Gastroesophageal sphincter (tissue), 4 donors: ENCODE results near the gene PDGFA. TPM values are rescaled to one million over a fixed set of nuclear protein-coding genes. Genes with fewer than 3 reads are reported as not detected.

Source experiments
- ATAC-seq: fragments of 150-250 bp; one replicate; pipeline ENCODE4 v1.9.1; 2016; ENCODE audit warnings: mild to moderate bottlenecking, moderate library complexity
- H3K27ac ChIP-seq, 4 donors: fragments of 200-600 bp; sonication (generic) in 3 of 4; 1 replicate in 3 of 4; 2 replicates in 1 of 4; pipeline ENCODE4 v1.5.1; 2016 to 2019
- H3K27me3 ChIP-seq: fragments of 200-600 bp; sonication (generic); one replicate; pipeline ENCODE4 v1.5.1; 2019
- H3K36me3 ChIP-seq, 2 donors: fragments of 200-600 bp; sonication (generic); one replicate each; pipeline ENCODE4 v1.5.1; 2019; ENCODE audit warnings: control low read depth in 1 of 2
- H3K4me1 ChIP-seq, 3 donors: fragments of 200-600 bp; sonication (generic); 1 replicate in 2 of 3; 2 replicates in 1 of 3; pipeline ENCODE4 v1.5.1; 2016 to 2019; ENCODE audit warnings: control low read depth in 2 of 3
- H3K4me3 ChIP-seq, 2 donors: fragments of 200-600 bp; sonication (generic); one replicate each; pipeline ENCODE4 v1.5.1; 2019; ENCODE audit warnings: mild to moderate bottlenecking in 1 of 2, moderate library complexity in 1 of 2
- H3K9me3 ChIP-seq, 3 donors: fragments of 200-600 bp; sonication (generic); one replicate each; pipeline ENCODE4 v1.5.1; 2017 to 2019; ENCODE audit warnings: control low read depth in 2 of 3
- CTCF ChIP-seq, 4 experiments: fragments of 200-600 bp in 2 of 4; fragments of 450-650 bp in 2 of 4; sonication (generic) in 1 of 4; IDR thresholded peaks; one replicate each; pipeline ENCODE4 v1.5.1; 2017 to 2019; ENCODE audit warnings: antibody characterized with exemption in 4 of 4, mild to moderate bottlenecking in 2 of 4, moderate library complexity in 2 of 4
- EP300 ChIP-seq: sonication (generic); formaldehyde crosslinking; IDR thresholded peaks from one replicate; pipeline ENCODE4 v1.6.1; 2017; ENCODE audit warnings: antibody characterized with exemption, mild to moderate bottlenecking
- POLR2A ChIP-seq, 2 donors: fragments of 450-650 bp; IDR thresholded peaks; one replicate each; pipeline ENCODE4 v1.6.1; 2017; ENCODE audit warnings: antibody characterized with exemption in 2 of 2, mild to moderate bottlenecking in 2 of 2, moderate library complexity in 1 of 2
- POLR2AphosphoS5 ChIP-seq: sonication (generic); formaldehyde crosslinking; IDR thresholded peaks from one replicate; pipeline ENCODE4 v1.6.1; 2017; ENCODE audit warnings: antibody characterized with exemption
- WGBS, 2 donors: methylation state at CpG; one replicate each; pipeline ENCODE4 v1.1.5; 2018; ENCODE audit warnings: low coverage in 1 of 2; 5-methylcytosine and 5-hydroxymethylcytosine counted together
- total RNA-seq, 4 donors: library from RNA; depleted of rRNA; stranded (reverse); fragments of >200 nt; gene quantifications; one replicate each; pipeline ENCODE4 v1.1.0, GENCODE V29; 2016

The PDGFA gene
- total RNA-seq, 4 donors from 2014 or later = 66.0 to 162 (median 120) TPM

GRCh38 chr7:540997-541396 lies 21.4 kb upstream of the PDGFA start:
- H3K27me3 ChIP-seq = no peaks in the 10 kb centered on the region
- no peak for ATAC-seq
- no peaks in the 10 kb centered on the region for H3K9me3 ChIP-seq
- TF ChIP-seq POLR2A (IDR thresholded peaks at IDR 0.05) (no peak), EP300 (no peak), CTCF (IDR thresholded peaks at IDR 0.05) (no peak), POLR2AphosphoS5 (no peak)
- peaks cover 0 to 20% (median 7%) of the 10 kb centered on the region in 3 donors for H3K4me1 ChIP-seq
- no CpG with 5 or more reads among the region's 12 CpGs for WGBS, 2 donors
- no peaks in the 10 kb centered on the region for H3K36me3 ChIP-seq
- no peak overlapping the region for H3K27ac ChIP-seq
- H3K4me3 ChIP-seq = no peak overlapping the region

GRCh38 chr7:540579-540978 lies 20.9 kb upstream of the PDGFA start:
- no peak overlapping the region for H3K27ac ChIP-seq
- 95% methylated on average over 4 of the region's 14 CpGs; no CpG with 5 or more reads in 1 of the 2 donors for whole genome bisulfite sequencing, 2 donors
- H3K9me3 ChIP-seq = no peaks in the 10 kb centered on the region
- peaks cover 0 to 20% (median 7%) of the 10 kb centered on the region in 3 donors for H3K4me1 ChIP-seq
- no peaks in the 10 kb centered on the region for H3K36me3 ChIP-seq
- TF ChIP-seq POLR2A (IDR thresholded peaks at IDR 0.05) = no peak
- no peak overlapping the region for H3K4me3 ChIP-seq
- H3K27me3 ChIP-seq = no peaks in the 10 kb centered on the region
- ATAC-seq = no peak

GRCh38 chr7:539731-540411 lies 20.2 kb upstream of the PDGFA start:
- Histone ChIP-seq H3K4me1 (peaks cover 0 to 20% (median 7%) of the 10 kb centered on the region in 3 donors), H3K27me3 (no peaks in the 10 kb centered on the region), H3K36me3 (no peaks in the 10 kb centered on the region), H3K9me3 (no peaks in the 10 kb centered on the region), H3K4me3 (no peak overlapping the region), H3K27ac (no peak overlapping the region)
- TF ChIP-seq POLR2A (IDR thresholded peaks at IDR 0.05) (no peak), CTCF (IDR thresholded peaks at IDR 0.05) (no peak), EP300 (no peak), POLR2AphosphoS5 (no peak)
- no peak for ATAC-seq
- WGBS, 2 donors = no CpG with 5 or more reads among the region's 17 CpGs

GRCh38 chr7:538764-539685 lies 19.4 kb upstream of the PDGFA start:
- Histone ChIP-seq H3K36me3 (no peaks in the 10 kb centered on the region), H3K9me3 (no peaks in the 10 kb centered on the region), H3K4me1 (peaks cover 0 to 20% (median 7%) of the 10 kb centered on the region in 3 donors), H3K27ac (no peak overlapping the region), H3K27me3 (no peaks in the 10 kb centered on the region), H3K4me3 (no peak overlapping the region)
- 0% methylated on average over 2 of the region's 37 CpGs; no CpG with 5 or more reads in 1 of the 2 donors for WGBS, 2 donors
- ATAC-seq = no peak
- no peak for TF ChIP-seq CTCF (IDR thresholded peaks at IDR 0.05)
- no peak for TF ChIP-seq POLR2AphosphoS5
- TF ChIP-seq EP300 = no peak
- TF ChIP-seq POLR2A (IDR thresholded peaks at IDR 0.05) = no peak

- Histone ChIP-seq H3K36me3 (no peaks in the 10 kb centered on the region), H3K27me3 (no peaks in the 10 kb centered on the region), H3K9me3 (no peaks in the 10 kb centered on the region), H3K4me1 (peaks cover 0 to 17% (median 7%) of the 10 kb centered on the region in 3 donors), H3K27ac (no peak overlapping the region), H3K4me3 (no peak overlapping the region)
- 66% methylated on average over 6 of the region's 21 CpGs; no CpG with 5 or more reads in 1 of the 2 donors for WGBS, 2 donors
- TF ChIP-seq POLR2AphosphoS5 = no peak
- TF ChIP-seq EP300 = no peak
- no peak for TF ChIP-seq CTCF (IDR thresholded peaks at IDR 0.05)
- no peak for TF ChIP-seq POLR2A (IDR thresholded peaks at IDR 0.05)
- ATAC-seq = peak; percentile 32
Measured at GRCh38 chr7:537911-538634, 18.4 kb upstream of the PDGFA start.
